Coronary artery (tissue), 2 donors: ENCODE measurements around the gene MT1F.

Source experiments
- DNase-seq: peaks from one replicate; pipeline ENCODE4 v3.0.0-alpha.2; 2017; ENCODE audit warnings: low spot score
- H3K27ac ChIP-seq, 2 donors: fragments of 200-600 bp; sonication (generic); one replicate each; pipeline ENCODE4 v1.5.1; 2016 to 2019
- H3K4me3 ChIP-seq: fragments of 200-600 bp; sonication (generic); 2 replicates; pipeline ENCODE4 v1.5.1; 2016; ENCODE audit warnings: mild to moderate bottlenecking, moderate library complexity
- TF ChIP-seq, protein P1 (sequence below): fragments of 200-600 bp; sonication (generic); IDR thresholded peaks from one replicate; pipeline ENCODE4 v1.5.1; 2019; ENCODE audit warnings: antibody characterized with exemption

Gene MT1F

DNA sequence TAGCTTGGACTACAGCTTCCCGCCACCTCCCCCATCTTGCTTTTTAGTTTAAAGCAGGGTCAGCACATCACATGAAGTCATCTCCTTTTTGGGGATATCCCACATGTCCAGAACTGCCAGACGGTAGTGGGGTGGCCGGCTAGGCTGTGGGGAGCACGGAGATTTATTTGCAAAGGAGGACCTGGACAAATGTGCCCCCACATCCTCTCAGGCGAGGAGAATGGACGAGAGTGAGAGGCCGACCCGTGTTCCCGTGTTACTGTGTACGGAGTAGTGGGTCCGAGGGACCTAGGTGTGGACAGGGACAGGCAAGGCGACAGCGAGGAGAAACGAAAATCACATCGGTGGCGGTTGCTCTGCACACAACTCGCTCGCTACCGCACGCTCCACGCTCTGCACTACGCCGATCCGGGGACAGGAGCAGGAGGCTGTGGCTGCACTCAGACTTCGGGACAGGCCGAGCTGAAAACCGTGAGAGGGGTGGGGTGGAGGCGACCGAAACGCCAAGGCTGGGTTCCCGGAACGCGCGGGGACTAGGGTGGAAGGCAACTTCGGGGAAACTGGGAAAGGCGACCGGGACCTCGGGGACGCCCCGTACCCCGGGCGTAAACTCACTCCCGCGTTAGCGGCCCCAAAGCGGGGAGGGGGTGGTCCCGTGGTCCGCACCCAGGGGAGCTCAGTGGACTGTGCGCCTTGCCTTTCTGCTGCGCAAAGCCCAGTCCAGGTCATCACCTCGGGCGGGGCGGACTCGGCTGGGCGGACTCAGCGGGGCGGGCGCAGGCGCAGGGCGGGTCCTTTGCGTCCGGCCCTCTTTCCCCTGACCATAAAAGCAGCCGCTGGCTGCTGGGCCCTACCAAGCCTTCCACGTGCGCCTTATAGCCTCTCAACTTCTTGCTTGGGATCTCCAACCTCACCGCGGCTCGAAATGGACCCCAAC, 19.7 kb upstream of the MT1F start, which contains the start of gene MT1A:
Gene MT1A, plus strand, starts transcription at position 853 of the 937 bp plus-strand sequence. Its CDS starts 73 bp downstream, at position 926.
- peak within 1 kb of the TSS; percentile 81 to 85 for H3K27ac ChIP-seq
- TF ChIP-seq, protein P1, sequence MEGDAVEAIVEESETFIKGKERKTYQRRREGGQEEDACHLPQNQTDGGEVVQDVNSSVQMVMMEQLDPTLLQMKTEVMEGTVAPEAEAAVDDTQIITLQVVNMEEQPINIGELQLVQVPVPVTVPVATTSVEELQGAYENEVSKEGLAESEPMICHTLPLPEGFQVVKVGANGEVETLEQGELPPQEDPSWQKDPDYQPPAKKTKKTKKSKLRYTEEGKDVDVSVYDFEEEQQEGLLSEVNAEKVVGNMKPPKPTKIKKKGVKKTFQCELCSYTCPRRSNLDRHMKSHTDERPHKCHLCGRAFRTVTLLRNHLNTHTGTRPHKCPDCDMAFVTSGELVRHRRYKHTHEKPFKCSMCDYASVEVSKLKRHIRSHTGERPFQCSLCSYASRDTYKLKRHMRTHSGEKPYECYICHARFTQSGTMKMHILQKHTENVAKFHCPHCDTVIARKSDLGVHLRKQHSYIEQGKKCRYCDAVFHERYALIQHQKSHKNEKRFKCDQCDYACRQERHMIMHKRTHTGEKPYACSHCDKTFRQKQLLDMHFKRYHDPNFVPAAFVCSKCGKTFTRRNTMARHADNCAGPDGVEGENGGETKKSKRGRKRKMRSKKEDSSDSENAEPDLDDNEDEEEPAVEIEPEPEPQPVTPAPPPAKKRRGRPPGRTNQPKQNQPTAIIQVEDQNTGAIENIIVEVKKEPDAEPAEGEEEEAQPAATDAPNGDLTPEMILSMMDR, result no peak

DNA sequence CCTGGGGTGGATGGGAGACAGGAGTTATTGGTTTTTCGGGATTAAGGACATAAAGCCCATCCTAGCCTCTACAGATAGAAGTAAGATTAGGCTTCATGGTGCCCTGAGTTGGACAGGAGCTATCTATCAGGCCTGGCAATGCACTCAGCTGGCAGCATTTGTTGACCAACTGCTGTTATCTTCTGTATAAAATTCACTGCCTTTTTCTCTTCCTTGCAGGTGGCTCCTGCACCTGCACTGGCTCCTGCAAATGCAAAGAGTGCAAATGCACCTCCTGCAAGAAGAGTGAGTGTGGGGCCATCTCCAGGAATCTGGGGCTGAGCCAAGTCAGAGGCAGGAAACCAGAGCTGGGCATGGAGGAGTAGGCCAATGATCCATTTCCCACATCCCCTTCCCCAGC, 18.7 kb upstream of the MT1F start:
- Histone ChIP-seq H3K4me3 (peak overlapping the region; percentile 70), H3K27ac (peak overlapping the region; percentile 81 to 85)
- TF ChIP-seq, protein P1, result no peak
- no peak for DNase-seq

More for the DNA sequence above, 19.7 kb upstream of the MT1F start, which contains the start of gene MT1A:
- peak; percentile 93 for DNase-seq
- H3K4me3 ChIP-seq, result peak within 1 kb of the TSS; percentile 70

DNA sequence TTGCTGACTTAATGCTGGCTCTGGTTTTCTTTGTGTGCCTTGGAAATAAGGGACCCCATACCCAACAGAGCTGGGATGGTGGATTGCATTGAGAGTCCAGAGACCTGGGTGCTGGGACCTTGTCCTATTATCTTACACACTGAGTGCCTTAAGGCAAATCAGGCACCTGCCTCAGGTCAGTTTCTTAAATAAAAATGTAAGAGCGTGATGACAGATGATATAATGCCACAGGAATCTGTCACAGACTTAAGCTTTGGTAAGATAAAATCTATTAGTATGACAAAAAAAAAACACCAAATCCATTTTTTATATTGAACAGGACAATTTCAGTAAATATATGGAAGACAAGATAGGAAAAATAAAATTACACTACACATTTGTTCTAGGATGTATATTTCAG, 17.7 kb upstream of the MT1F start:
- TF ChIP-seq, protein P1, result no peak
- DNase-seq, result no peak
- H3K27ac ChIP-seq, result no peak overlapping the region
- H3K4me3 ChIP-seq, result no peak overlapping the region

DNA sequence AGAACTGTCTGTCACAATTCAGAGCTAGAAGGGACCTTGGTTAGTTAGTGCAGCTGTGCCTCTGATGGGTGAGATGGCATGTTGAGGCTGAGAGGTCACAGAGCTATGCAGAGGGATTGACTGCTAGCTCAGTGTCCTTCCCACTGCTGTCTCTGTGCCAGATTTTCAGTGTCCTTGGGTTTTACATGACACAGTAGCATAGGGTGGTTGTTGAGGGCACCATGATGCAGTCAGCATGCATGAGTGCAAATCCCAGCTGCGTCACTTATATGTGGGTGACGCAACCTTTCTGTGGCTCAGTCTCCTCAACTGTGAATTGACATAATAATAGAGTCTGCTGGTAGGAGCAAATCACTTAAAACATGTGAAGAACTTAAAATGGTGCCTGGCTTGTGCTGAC, 16.6 kb upstream of the MT1F start:
- TF ChIP-seq, protein P1, result no peak
- no peak for DNase-seq
- H3K4me3 ChIP-seq, result no peak overlapping the region
- H3K27ac ChIP-seq, result no peak overlapping the region

DNA sequence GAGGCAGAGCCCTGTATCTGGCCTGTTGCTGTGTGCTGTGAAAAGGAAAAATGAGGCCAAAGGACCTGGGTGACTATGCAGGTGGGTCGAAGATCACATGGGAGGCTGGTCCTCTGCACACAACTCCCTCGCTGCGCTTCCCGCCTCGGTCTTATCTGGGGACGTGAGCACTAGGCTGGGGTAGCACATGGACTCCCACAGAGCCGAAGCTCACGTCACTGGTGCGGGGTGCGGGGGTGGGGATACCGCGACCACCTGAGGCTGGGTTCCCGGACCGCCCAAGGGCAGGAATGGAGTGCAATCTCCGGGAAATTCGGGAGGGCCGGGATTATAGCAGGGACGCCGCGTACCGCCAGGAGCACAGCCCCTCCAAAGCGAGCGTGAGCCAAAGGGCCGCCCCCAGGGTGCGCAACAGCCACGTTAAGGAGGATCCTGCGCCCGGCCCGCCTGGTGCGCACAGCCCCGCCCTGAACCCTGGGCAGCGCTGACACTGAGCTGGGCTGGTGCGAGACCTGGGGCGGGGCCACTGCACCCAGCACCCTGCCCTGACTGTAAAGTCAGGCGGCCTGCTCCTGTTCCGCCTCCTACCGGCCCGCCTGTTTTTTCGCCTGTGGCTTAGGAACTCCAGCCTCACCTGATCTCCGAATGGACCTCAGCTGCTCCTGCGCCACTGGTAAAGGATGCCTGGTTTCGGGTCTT, 14.5 kb upstream of the MT1F start:
- TF ChIP-seq, protein P1, result peak; percentile 59
- H3K27ac ChIP-seq, result peak overlapping the region; percentile 61 to 84
- peak; percentile 90 for DNase-seq
- peak overlapping the region; percentile 68 for H3K4me3 ChIP-seq

DNA sequence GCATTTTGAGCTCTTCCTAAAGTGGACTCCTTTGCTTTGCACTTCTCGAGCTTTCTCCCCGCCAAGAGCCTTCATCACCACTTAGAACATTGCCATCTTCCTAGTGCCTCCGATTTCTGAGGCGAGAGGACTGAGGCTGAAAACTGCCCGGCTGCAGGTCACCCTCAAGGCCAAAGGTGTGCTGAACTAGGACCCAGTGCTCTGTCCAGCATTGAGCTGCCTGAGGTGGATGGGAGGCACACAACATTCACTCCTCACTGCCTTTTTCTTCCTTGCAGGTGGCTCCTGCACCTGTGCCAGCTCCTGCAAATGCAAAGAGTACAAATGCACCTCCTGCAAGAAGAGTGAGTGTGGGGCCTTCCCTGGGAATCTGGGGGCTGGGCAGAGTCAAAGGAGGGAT, 13.9 kb upstream of the MT1F start:
- peak overlapping the region; percentile 68 for H3K4me3 ChIP-seq
- no peak for DNase-seq
- TF ChIP-seq, protein P1, result no peak
- peak overlapping the region; percentile 61 to 84 for H3K27ac ChIP-seq
